Astrocyte of the cerebellum (primary cell): ENCODE results near the gene MLST8.

Experiments
- DNase-seq: peaks from one replicate; pipeline ENCODE4 v3.0.0-alpha.2; 2011; ENCODE audit warnings: low read depth
- H3K4me3 ChIP-seq: 2 replicates; pipeline ENCODE4 v1.5.1; 2011; ENCODE audit warnings: mild to moderate bottlenecking, low read depth, low read length, moderate library complexity
- in situ Hi-C: cut with HindIII; loops from 2 replicates; pipeline ENCODE4 v1.10.0; 2017; ENCODE audit warnings: low sequenced_read_pairs
- TF ChIP-seq, protein P1 (sequence below): IDR thresholded peaks from 2 replicates; pipeline ENCODE4 v1.5.1; 2012; ENCODE audit warnings: low read length, low read depth, moderate library complexity, mild to moderate bottlenecking; ENCODE audit errors: missing control alignments

Gene MLST8

DNA sequence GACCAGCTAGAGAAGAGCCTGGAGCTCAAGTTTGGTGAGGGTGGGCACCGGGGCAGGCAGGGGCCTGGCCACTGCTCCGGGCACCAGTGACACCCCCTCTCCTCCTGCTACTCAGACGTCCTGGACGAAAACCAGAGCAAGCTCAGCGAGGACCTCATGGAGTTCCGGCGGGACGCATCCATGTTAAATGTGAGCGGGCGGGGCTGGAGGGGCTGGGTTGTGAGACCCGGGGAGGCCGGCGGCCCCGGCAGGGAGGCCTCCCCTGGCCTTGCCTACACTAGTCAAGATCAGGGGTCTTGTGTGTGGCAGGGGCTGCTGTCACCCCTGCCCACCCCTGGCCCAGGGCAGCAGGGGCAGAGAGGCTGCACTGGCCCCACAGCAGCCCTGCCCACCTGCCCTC is 31.9 kb upstream of the MLST8 start:
- in situ Hi-C loops, result no loop called here
- TF ChIP-seq, protein P1, sequence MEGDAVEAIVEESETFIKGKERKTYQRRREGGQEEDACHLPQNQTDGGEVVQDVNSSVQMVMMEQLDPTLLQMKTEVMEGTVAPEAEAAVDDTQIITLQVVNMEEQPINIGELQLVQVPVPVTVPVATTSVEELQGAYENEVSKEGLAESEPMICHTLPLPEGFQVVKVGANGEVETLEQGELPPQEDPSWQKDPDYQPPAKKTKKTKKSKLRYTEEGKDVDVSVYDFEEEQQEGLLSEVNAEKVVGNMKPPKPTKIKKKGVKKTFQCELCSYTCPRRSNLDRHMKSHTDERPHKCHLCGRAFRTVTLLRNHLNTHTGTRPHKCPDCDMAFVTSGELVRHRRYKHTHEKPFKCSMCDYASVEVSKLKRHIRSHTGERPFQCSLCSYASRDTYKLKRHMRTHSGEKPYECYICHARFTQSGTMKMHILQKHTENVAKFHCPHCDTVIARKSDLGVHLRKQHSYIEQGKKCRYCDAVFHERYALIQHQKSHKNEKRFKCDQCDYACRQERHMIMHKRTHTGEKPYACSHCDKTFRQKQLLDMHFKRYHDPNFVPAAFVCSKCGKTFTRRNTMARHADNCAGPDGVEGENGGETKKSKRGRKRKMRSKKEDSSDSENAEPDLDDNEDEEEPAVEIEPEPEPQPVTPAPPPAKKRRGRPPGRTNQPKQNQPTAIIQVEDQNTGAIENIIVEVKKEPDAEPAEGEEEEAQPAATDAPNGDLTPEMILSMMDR, result no peak
- DNase-seq, result no peak
- no peak overlapping the region for H3K4me3 ChIP-seq

DNA sequence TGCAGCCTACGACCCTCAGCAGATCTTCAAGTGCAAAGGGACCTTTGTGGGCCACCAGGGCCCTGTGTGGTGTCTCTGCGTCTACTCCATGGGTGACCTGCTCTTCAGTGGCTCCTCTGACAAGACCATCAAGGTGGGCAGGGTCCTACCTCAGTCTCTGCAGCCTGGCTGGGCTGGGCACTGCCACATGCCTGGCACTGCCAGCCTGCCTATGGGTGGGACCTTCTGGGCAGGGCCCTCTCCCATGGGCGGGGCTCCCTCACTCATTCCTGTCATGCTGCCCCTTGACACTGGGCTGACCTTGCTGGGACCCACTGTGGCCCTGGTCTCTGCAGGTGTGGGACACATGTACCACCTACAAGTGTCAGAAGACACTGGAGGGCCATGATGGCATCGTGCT is 31.3 kb upstream of the MLST8 start:
- TF ChIP-seq, protein P1, result no peak
- in situ Hi-C loops, result no loop called here

DNA sequence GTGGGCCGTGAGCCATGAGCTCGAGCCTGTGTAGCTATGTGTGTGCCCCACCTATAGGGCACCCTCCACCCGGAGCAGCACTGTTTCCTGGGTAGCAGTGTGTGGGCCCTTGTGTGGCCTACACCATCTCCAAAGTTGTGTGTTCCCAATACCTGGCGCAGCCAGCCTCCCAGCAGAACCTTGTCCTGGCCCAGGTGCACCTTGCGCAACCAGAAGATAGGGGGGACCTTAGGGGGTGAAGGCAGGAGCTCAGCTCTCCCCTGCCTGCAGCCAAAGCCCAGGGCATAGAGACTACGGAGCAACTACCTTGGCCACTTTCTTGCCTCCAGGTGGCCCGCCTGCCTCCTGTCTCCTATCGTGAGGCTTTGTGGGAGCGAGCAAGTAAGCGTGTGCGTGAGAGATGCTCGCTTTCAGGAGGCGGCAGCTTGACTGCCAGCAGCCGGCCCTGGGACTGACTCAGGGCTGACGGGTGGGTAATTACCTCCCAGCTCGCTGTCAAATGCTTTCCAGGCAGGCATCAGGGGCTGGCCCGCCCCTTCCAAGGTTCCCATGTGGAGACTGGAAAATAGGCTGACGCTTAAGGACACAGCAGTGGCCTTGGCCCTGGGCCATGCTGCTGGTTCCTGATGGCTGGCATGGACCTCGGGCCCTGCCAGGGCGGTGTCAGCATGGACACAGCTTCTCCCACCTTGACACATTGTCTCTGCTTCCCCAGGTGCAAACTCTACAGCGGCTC is 30.7 kb upstream of the MLST8 start:
- no peak for DNase-seq
- in situ Hi-C loops, result no loop called here
- no peak overlapping the region for H3K4me3 ChIP-seq
- TF ChIP-seq, protein P1, result no peak

More for the DNA sequence above, 31.3 kb upstream of the MLST8 start:
- no peak overlapping the region for H3K4me3 ChIP-seq
- no peak for DNase-seq

DNA sequence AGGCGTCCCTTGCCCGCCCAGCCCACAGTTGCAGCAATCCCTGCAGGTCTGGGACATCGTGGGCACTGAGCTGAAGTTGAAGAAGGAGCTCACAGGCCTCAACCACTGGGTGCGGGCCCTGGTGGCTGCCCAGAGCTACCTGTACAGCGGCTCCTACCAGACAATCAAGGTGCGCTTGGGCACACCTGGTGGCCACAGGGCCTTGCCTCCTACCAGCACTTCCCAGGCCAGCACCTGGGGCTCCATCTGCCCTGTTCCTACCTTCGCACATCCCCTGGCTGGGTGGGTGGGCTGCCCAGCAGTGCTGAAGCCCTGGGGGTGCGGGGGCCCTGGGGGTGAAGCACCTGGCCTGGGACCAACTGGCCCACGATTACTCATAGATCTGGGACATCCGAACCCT is 29.8 kb upstream of the MLST8 start:
- H3K4me3 ChIP-seq, result no peak overlapping the region
- in situ Hi-C loops, result no loop called here
- TF ChIP-seq, protein P1, result no peak
- DNase-seq, result no peak

DNA sequence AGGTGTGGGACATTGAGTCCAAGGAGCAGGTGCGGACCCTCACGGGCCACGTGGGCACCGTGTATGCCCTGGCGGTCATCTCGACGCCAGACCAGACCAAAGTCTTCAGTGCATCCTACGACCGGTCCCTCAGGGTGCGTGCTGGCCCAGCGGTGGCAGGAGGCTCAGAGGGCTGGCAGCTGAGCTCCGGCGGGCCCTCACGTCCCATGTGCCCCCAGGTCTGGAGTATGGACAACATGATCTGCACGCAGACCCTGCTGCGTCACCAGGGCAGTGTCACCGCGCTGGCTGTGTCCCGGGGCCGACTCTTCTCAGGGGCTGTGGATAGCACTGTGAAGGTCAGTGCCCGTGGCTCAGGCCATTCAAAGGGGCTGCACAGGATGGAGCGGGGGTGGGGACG is 29.2 kb upstream of the MLST8 start:
- in situ Hi-C loops, result no loop called here
- no peak overlapping the region for H3K4me3 ChIP-seq
- no peak for DNase-seq
- TF ChIP-seq, protein P1, result no peak

DNA sequence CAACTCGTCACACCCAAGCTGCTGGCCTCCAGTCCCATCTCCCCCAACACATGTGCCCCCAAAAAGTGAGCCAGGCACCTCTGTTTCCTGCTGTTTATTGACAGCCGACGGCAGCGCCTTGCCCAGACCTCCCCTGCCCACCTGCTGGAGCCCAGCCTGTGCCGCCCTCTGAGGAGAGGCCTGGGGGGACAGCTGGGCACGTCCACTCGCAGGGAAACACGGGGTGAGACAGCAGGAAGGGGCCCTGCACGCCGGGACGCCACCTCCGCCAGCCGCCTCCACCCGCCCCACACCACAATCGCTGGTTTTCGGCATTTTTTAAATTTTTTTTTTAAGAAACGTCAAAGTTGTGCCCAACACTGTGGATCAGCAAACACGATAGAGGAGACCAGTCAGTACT is 28.2 kb upstream of the MLST8 start:
- no peak overlapping the region for H3K4me3 ChIP-seq
- TF ChIP-seq, protein P1, result no peak
- in situ Hi-C loops, result no loop called here
- DNase-seq, result no peak
